ENCODE data around the gene TKTL1. TPM values are rescaled to one million over a fixed set of nuclear protein-coding genes. Genes with fewer than 3 reads are reported as not detected.
A peak's percentile ranks its signal among the peaks of the same experiment; 100 is the strongest.

TKTL1 gene
- total and polyA plus RNA-seq, 5 experiments from 2014 or later, result 1.1 to 56.4 (median 38.8) TPM

GRCh38 chrX:154351183-154352011 lies 55.8 kb downstream of the TKTL1 start:
- POLR2A ChIA-PET, result interaction anchor here (1.0 to 6.4 kb wide), 7 partner anchors 11 to 35 kb away, joined by 3 to 101 read pairs (median 6); no protein-coding TSS in a partner anchor
- ATAC-seq (peak; percentile 60 to 79), DNase-seq (peak in 6 of 10 donors; percentile 56 to 83 (median 66))
- Mint-ChIP-seq H3K36me3 (peaks cover 0 to 37% (median 0%) of the 10 kb centered on the region in 3 donors), H3K4me1 (peaks cover 7 to 65% (median 51%) of the 10 kb centered on the region in 4 donors), H3K27me3 (no peaks in the 10 kb centered on the region), H3K9me3 (no peaks in the 10 kb centered on the region), H3K27ac (peak overlapping the region; percentile 78 to 95 (median 88)), H3K4me3 (peak overlapping the region in 9 of 10 donors; percentile 39 to 70 (median 62))

- Mint-ChIP-seq H3K9me3 (no peaks in the 10 kb centered on the region), H3K36me3 (peaks cover 0 to 38% (median 0%) of the 10 kb centered on the region in 3 donors), H3K27me3 (no peaks in the 10 kb centered on the region), H3K27ac (peak overlapping the region; percentile 78 to 95 (median 89)), H3K4me1 (peaks cover 8 to 65% (median 52%) of the 10 kb centered on the region in 4 donors), H3K4me3 (peak overlapping the region in 7 of 10 donors; percentile 34 to 70 (median 59))
- POLR2A ChIA-PET, result interaction anchor here (1.0 to 6.4 kb wide), 5 partner anchors 16 to 36 kb away, joined by 3 to 101 read pairs (median 3); no protein-coding TSS in a partner anchor
- DNase-seq, result no peak
- peak; percentile 5 to 7 for ATAC-seq
Observed at GRCh38 chrX:154352012-154352401, 56.4 kb downstream of the TKTL1 start.

DNA sequence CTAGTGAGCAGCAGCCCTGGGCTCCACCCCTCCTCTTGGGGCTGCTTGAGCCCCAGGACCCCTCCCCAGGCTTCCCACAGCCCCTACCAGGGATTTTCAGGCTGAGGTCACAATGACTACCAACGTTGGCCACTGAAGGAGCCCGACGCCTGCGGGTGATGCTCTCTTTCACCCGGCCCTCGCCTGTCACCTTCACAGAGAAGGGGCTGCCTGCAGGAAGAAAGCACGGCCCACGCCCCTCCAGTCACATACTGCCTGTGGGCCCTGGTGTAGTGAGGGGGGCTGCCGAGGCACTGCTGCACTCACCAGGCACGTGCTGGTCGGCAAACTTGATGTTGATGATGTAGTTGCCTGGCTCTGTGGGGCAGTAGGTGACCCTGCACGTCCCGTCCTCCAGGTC lies 56.9 kb downstream of the TKTL1 start:
- Mint-ChIP-seq H3K9me3 (no peaks in the 10 kb centered on the region), H3K27ac (peak overlapping the region in 7 of 10 donors; percentile 78 to 95 (median 87)), H3K4me3 (peak overlapping the region in 4 of 10 donors; percentile 34 to 70 (median 49)), H3K27me3 (no peaks in the 10 kb centered on the region), H3K4me1 (peaks cover 3 to 62% (median 48%) of the 10 kb centered on the region in 4 donors), H3K36me3 (peaks cover 0 to 36% (median 0%) of the 10 kb centered on the region in 3 donors)
- POLR2A ChIA-PET, result interaction anchor here (0.8 to 6.4 kb wide), 4 partner anchors 10 to 30 kb away, joined by 3 to 101 read pairs (median 3); no protein-coding TSS in a partner anchor
- ATAC-seq, result no peak
- DNase-seq, result peak in 1 of 10 donors; percentile 45

GRCh38 chrX:154353172-154353843 lies 57.7 kb downstream of the TKTL1 start:
- Mint-ChIP-seq H3K27me3 (no peaks in the 10 kb centered on the region), H3K4me3 (peak overlapping the region in 2 of 10 donors; percentile 6 to 25), H3K9me3 (no peaks in the 10 kb centered on the region), H3K36me3 (peaks cover 0 to 37% (median 0%) of the 10 kb centered on the region in 3 donors), H3K4me1 (peaks cover 2 to 62% (median 44%) of the 10 kb centered on the region in 4 donors), H3K27ac (peak overlapping the region in 4 of 10 donors; percentile 29 to 95 (median 48))
- ATAC-seq (no peak), DNase-seq (peak in 1 of 10 donors; percentile 24)
- POLR2A ChIA-PET, result interaction anchor here (0.8 to 2.7 kb wide), 2 partner anchors 9 to 15 kb away, joined by 3 to 21 read pairs; no protein-coding TSS in a partner anchor

- DNase-seq (peak in 1 of 10 donors; percentile 50), ATAC-seq (no peak)
- Mint-ChIP-seq H3K27me3 (no peaks in the 10 kb centered on the region), H3K4me3 (peak overlapping the region in 1 of 10 donors; percentile 6), H3K9me3 (no peaks in the 10 kb centered on the region), H3K36me3 (peaks cover 0 to 43% (median 0%) of the 10 kb centered on the region in 3 donors), H3K27ac (peak overlapping the region in 5 of 10 donors; percentile 18 to 71 (median 38)), H3K4me1 (peaks cover 5 to 65% (median 48%) of the 10 kb centered on the region in 4 donors)
- POLR2A ChIA-PET, result interaction anchor here (1.4 to 2.7 kb wide), 3 partner anchors 14 to 44 kb away, joined by 4 to 21 read pairs (median 6); partner anchors contain the start of gene RPL10
Observed at GRCh38 chrX:154354013-154354412, 58.4 kb downstream of the TKTL1 start.

DNA sequence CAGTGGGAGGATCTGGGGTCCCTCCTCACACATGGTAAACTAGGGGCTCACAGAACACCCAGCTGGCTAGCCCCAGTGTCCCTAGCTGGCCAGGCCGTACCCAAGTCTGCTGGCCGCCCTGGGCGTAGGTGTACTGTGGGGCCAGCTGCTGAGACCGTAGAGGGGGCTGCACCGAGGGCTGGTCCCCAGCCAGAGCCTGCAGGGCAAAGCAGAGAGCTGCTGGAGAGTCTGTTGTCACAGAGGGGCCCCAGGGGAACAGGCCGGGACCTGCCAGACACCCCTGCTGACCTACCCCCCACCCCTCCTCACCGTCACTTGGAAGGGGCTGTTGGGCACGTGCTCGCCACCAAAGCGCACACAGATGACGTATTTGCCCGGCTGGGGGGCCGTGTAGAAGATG lies 58.9 kb downstream of the TKTL1 start:
- H3K27ac Mint-ChIP-seq, result peak overlapping the region in 2 of 10 donors; percentile 40 to 71
- peaks cover 5 to 65% (median 43%) of the 10 kb centered on the region in 4 donors for H3K4me1 Mint-ChIP-seq
- ATAC-seq, result no peak
- H3K9me3 Mint-ChIP-seq, result no peaks in the 10 kb centered on the region
- H3K4me3 Mint-ChIP-seq, result no peak overlapping the region
- peaks cover 0 to 45% (median 0%) of the 10 kb centered on the region in 3 donors for H3K36me3 Mint-ChIP-seq
- H3K27me3 Mint-ChIP-seq, result no peaks in the 10 kb centered on the region
- POLR2A ChIA-PET, result interaction anchor here (1.3 to 2.7 kb wide), 4 partner anchors 14 to 44 kb away, joined by 4 to 21 read pairs (median 6); partner anchors contain the start of genes FLNA and RPL10
- peak in 1 of 10 donors; percentile 36 for DNase-seq

DNA sequence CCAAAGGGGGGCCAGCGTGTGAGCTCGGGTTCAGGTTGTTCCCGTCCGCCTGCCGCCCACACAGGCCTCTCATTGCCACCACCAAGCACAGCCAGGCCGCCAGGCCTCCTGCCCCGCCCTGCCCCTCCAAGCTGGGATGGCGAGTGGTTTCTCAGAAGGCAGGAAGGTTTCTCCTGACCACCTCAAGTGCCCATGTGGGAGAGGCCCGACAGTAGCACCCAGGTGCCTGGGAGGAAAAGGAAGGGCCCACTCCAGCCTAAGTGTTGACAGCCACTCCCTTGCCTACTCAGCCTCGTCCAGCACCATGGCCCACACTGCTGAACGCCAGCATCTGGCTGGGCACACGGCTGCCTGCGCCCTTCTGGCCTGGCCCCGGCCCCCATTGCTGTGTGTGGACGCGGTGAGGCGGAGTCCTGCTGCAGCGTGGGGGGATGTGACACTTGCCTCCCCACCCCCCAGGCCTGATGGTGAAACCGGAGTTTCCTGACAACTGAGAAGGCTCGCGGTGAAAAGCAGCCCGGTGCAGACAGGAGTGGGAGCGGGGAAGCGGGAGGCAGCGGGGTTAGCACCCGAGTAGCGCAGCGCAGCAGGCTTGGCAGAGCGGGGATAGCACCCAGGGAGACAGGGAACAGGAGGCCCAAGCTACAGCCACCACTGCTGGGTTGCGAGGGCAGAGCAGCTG lies 59.6 kb downstream of the TKTL1 start:
- peaks cover 0 to 45% (median 0%) of the 10 kb centered on the region in 3 donors for H3K36me3 Mint-ChIP-seq
- peak overlapping the region in 3 of 10 donors; percentile 53 to 69 (median 66) for H3K27ac Mint-ChIP-seq
- POLR2A ChIA-PET, result interaction anchor here (0.9 to 2.7 kb wide), 6 partner anchors 13 to 43 kb away, joined by 3 to 21 read pairs (median 5); partner anchors contain the start of genes FLNA and RPL10
- H3K9me3 Mint-ChIP-seq, result no peaks in the 10 kb centered on the region
- peaks cover 5 to 58% (median 36%) of the 10 kb centered on the region in 4 donors for H3K4me1 Mint-ChIP-seq
- H3K27me3 Mint-ChIP-seq, result no peaks in the 10 kb centered on the region
- ATAC-seq (no peak), DNase-seq (peak in 1 of 10 donors; percentile 18)
- H3K4me3 Mint-ChIP-seq, result no peak overlapping the region

DNA sequence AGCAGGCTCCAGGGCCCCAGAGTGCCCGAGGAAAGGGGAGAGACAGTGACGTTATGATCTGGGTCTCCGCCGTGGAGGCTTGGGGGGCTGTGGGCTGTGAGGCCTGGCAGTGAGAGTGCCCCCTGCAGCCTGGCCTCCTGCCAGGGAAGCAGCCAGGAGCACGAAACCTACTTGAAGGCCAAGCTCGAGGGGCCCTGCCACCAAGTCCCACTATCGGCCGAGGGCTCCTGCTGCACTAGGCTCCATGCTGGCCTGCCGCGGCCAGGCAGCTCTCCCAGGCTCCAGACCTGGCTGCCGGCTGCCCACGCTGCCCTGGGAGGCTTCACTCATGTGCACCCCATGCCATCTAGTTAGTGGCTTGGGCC lies 60.2 kb downstream of the TKTL1 start:
- no peaks in the 10 kb centered on the region for H3K9me3 Mint-ChIP-seq
- H3K4me1 Mint-ChIP-seq, result peaks cover 5 to 54% (median 31%) of the 10 kb centered on the region in 4 donors
- peak overlapping the region in 3 of 10 donors; percentile 34 to 79 (median 43) for H3K27ac Mint-ChIP-seq
- ATAC-seq (no peak), DNase-seq (peak in 1 of 10 donors; percentile 21)
- H3K4me3 Mint-ChIP-seq, result no peak overlapping the region
- H3K36me3 Mint-ChIP-seq, result peaks cover 0 to 47% (median 0%) of the 10 kb centered on the region in 3 donors
- POLR2A ChIA-PET, result interaction anchor here (0.9 to 2.7 kb wide), 3 partner anchors 13 to 17 kb away, joined by 3 to 21 read pairs (median 4); no protein-coding TSS in a partner anchor
- no peaks in the 10 kb centered on the region for H3K27me3 Mint-ChIP-seq

DNA sequence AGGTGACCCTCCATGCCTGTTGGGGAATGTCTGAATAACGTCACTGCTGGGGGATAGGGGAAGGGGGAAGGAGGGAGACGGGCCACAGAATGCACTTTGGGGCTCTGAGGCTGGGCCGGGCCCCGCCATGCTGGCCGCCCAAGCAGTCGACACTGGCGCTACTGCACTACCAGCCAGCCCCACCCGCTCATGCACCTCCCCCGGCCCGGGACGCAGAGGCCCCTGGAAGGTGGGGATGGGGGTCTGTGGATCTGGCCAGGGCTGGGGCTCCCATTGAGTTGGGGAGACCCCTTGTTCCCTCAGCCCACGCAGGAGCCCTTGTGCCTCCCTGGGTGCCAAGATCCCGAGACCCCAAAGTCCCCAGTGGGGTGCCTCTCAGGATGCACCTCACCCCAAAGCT lies 61.0 kb downstream of the TKTL1 start:
- ATAC-seq, result no peak
- Mint-ChIP-seq H3K36me3 (peaks cover 0 to 50% (median 0%) of the 10 kb centered on the region in 3 donors), H3K4me3 (peak overlapping the region in 1 of 10 donors; percentile 16), H3K27me3 (no peaks in the 10 kb centered on the region), H3K9me3 (no peaks in the 10 kb centered on the region), H3K4me1 (peaks cover 5 to 52% (median 27%) of the 10 kb centered on the region in 4 donors), H3K27ac (peak overlapping the region in 6 of 10 donors; percentile 41 to 87 (median 78))
- POLR2A ChIA-PET, result interaction anchor here (1.1 to 4.3 kb wide), 3 partner anchors 10 to 15 kb away, joined by 3 to 18 read pairs (median 4); no protein-coding TSS in a partner anchor
- no peak for DNase-seq

DNA sequence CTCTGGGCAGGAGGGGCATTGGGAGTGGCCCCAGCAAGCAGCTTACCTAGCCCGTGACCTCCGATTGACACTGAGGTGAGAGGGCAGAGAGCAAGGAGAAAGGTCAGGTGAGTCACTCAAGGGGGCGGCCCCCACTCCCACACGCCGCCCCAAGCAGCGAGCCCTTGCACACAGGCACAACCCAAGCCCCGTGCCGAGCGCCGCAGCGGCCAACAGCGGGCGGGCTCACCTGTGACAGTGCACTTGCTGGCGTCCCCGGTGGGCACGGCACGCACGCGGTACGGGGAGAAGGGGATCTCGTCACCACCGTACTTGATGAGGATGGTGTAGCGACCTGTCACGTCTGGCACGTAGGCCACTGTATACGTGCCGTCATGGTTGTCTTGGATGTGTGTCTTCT lies 61.6 kb downstream of the TKTL1 start:
- peak overlapping the region in 6 of 10 donors; percentile 11 to 83 (median 72) for H3K27ac Mint-ChIP-seq
- POLR2A ChIA-PET, result interaction anchor here (1.2 to 4.3 kb wide), 4 partner anchors 8 to 13 kb away, joined by 3 to 18 read pairs (median 4); no protein-coding TSS in a partner anchor
- peaks cover 5 to 48% (median 23%) of the 10 kb centered on the region in 4 donors for H3K4me1 Mint-ChIP-seq
- H3K4me3 Mint-ChIP-seq, result no peak overlapping the region
- H3K27me3 Mint-ChIP-seq, result no peaks in the 10 kb centered on the region
- DNase-seq, result no peak
- H3K36me3 Mint-ChIP-seq, result peaks cover 0 to 51% (median 0%) of the 10 kb centered on the region in 3 donors
- ATAC-seq, result no peak
- no peaks in the 10 kb centered on the region for H3K9me3 Mint-ChIP-seq

GRCh38 chrX:154358011-154358410 lies 62.4 kb downstream of the TKTL1 start:
- Mint-ChIP-seq H3K4me1 (peaks cover 5 to 46% (median 21%) of the 10 kb centered on the region in 4 donors), H3K27me3 (no peaks in the 10 kb centered on the region), H3K27ac (peak overlapping the region in 2 of 10 donors; percentile 23 to 48), H3K36me3 (peaks cover 0 to 53% (median 0%) of the 10 kb centered on the region in 3 donors), H3K4me3 (no peak overlapping the region), H3K9me3 (no peaks in the 10 kb centered on the region)
- POLR2A ChIA-PET, result interaction anchor here (0.9 to 4.3 kb wide), 4 partner anchors 8 to 12 kb away, joined by 3 to 18 read pairs (median 4); no protein-coding TSS in a partner anchor
- DNase-seq (no peak), ATAC-seq (no peak)

All from naive thymus-derived CD8-positive, alpha-beta T cell (primary cell).